NCI-H748 (cell line): ENCODE data around the gene SPOCK1.

Experiments used
- DNase-seq: peaks from one replicate; lab custom pipeline; 2025; ENCODE audit not compliant: unreplicated experiment; lab: John Stamatoyannopoulos, UW

The SPOCK1 gene

DNA sequence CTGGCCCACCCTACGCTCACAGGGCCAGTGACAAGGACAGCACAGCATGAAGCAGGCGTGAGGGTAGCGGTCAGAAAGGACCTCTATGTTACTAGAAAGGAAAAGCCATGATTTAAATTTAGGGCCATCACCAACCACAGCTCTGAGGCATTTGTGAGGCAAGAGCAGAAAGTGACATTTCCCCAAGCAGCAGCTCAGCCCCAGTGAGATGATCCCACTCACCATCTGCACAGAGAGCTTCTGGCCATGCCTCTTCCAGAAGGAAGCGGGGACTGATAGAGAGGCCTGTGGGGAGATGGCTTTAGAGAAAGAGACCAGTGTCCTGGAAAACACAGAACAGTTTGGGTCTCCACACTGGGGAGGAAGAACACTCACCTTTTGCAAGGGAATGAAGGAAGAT, 413.9 kb downstream of the SPOCK1 start:
- no peak for DNase-seq

DNA sequence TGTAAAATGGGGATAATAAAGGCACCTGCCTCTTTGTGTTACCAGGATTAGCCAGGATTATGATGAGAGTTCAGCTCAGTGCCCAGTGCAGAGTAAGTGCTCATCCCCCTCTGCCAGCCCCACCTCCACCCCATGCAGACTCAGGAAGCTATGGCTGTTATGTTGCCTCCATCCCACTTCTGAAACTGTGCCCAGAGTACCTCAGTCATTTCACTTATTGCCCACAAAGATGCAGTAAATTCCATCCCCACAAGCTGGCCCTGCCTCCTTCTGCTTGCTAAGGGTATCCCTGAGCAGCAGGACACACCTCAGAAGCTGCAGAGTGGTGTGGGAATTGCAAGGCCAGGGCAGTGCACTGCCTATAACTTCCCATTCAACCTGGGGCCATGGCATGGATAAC, 415.1 kb downstream of the SPOCK1 start:
- DNase-seq: no peak

DNA sequence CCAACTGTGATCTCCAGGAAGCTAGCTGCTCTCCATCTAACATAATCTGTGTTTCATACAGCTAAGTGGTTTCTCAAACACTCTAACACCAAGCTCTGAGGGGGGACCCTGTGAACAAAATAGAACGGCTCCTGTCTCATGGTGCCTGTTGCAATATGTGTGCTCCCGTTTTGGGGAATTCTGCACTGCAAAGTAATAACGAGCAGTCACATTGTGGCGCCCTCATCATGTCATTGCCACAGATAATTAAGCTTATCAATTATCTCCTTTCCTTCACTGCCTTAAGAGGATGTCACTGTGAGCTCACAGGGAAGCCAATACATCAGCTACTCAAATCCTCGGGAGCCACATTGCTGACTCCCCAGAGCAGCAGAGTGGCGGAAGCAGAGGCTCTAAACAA, 416.2 kb downstream of the SPOCK1 start:
- DNase-seq: no peak

DNA sequence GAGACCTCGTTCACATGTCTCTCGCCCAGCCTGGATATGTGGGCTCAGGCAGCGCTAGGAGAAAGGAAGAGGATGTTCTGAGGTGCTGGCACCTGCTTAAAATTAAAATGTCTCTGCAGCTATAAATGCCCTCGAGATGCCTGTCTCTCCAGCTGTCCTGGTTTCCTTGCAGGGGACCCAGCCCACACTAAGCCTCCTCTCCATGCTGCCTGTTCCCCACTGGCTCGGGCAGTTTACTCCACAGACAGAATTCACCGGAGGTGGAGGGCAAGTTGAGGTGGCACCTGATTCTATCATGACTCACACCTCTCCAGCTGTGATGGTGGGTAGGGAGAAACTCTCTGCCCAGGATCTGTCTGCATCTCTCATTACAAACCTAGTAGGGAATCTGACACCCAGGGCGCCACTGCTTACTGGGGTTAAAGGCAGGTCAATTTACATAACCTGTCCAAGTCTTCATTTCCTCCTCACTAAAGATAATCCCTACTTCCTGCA, 420.9 kb downstream of the SPOCK1 start:
- DNase-seq: peak; percentile 7

DNA sequence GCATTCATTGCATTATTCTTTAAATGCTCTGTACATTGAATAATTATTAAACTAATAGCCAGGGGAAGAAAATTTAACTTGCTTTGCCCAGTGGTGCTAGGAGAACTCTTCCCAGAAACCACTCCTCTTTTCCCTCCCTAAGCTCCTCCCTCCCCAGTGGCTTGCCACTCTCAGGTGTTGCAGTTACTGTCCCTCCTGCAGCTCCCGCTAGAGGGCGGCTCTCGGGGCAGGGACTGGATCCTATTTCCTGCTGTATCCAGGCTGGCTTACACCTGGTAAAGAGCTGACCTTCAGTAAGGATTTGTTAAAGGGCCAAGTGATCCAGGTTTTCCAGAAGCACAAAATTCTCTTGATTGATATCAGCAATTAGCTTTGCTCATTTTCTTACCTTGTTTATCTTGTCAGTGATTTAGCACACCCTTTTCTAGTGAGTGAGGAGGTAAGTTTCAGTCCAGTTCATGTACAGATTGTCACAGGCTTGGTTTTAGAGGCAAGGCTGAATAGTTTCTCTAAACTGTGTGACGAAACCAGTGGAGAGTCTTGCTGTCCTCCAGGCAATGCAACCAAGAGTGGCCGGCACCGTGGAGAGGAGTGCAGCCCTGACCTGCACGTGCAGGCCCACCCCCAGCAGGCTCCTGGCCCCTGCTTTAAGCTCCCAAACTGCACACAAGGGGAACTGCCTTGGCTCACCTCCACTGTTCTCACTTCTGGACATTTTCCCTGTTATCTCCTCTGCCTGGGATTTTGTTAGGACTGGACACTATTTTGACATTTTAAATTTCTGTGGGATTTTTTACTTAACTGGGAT, 423.8 kb downstream of the SPOCK1 start:
- peak; percentile 78 for DNase-seq

DNA sequence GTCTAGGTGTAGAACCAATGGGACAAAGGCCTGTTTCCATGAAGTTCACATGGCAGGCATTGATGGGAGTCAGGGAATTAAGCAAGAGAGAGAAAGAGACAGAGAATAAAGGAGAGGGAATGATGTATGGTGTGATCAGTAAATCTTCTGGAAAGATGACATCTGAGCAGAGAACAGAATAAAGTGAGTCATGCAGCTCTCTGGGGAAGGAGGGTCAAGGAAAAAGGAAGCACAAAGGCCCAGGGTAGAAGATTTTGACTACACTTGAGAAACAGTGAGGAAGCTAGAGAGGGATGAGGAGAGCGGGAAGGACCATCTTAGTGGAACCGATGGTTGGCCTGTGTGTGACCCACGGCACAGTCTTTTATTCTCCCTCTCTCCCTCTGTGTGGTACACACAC, 425.9 kb downstream of the SPOCK1 start:
- DNase-seq: no peak

DNA sequence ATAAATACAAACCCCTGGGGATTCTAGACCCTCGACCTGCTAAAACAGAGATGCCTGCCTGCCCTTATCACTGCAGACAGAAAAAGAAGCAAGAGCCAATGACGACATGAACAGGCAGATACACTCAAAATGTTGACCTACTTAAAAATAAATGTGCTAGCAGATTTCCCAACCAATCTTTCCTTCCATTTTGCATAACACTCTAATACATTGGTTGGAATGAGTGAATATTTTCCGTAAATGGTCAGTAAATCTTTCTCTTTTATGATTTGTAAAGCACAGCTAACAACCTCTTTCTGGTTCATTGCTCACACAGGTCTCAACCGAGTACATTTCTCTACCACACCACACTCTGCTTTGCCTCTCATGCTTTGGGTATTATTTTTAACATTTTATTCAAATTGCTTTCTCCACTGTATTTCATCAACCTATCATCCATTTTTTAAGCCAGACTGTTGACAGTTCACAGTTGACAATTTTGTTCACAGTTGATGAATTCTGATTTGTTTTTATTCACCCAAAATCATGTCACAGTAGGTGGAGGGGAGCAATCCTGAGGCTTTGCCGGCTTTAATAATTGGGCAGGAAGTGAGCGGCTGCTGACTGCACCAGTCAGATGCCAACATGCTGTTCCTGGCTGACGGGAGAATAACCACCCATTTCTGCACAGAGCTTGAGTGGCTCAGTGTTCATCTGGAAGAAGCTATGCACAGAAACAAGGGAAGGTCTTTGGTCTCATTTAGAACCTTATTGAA, 426.6 kb downstream of the SPOCK1 start:
- no peak for DNase-seq

DNA sequence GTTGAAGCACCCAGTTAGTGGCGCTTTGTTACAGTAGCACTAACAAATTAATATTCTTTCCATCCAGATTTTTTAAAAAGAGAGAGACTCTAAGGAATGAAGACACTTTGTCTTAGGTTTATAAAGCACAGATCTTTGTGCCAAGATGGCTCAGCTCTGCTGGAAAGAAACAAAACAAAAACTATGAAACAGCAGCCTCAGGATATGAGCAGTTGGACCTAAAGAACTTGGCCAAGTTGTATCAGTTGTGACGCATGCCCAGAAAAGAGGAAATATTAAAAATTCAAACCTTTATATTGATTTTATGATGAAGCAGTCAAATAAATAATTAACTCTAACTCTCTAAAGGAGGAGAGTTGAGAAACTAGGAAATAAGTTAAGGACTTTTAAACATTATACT, 427.2 kb downstream of the SPOCK1 start:
- DNase-seq: no peak

DNA sequence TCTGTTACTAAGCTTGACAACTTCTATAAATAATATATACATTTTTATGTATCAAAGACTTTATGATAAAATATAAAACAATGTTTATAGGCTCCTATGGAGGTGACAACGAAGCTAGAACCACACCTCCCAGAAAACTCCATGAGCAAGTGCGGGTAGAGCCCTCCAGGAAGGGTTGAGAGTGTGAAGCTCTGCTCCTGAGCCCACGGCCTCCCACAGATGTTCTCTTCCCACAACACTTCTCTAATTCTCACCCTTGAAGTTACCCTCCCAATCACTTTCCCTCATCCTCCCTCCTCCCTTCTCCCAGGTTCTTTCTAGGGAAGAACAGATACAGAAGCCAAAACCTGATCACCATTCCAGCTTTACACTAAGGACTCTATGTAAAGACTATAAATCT, 427.6 kb downstream of the SPOCK1 start:
- no peak for DNase-seq

DNA sequence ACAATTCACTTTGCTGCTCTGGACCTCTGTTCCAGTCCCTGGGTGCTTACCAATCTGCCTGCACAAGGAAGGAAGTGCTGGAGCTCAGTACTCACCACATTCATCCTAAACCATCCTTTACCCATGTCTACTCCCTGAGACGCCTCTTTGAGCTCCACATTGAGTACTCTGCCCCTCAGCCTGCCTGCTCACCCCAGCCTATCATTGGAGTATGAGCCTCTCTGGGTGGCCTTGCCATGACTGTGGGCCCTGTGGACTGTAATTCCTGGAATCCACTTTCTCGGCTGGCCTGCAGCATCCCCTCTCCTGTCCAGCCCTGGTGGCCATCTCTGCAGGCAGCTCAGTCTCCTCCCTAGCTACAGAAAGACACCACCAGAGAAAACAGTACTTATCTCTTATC, 428.6 kb downstream of the SPOCK1 start:
- DNase-seq: no peak

DNA sequence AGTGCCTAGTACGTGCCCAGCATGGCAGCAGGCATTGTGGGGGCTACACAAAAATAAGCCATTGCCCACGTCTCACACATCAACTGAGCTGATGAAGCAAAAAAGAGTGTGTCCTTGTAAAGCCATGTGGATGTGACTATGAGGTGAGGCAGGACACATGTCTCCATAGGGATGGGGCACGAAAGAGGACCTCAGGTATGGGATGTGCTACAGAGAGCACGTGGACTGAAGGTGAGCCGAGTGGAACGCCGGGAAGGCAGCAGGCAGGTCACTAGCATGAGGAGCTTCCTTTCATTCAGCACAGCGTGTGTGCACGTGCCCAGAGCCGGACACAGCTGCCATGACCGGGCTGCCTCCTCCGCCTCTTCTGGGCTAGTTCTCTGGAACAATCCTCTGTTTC, 429.8 kb downstream of the SPOCK1 start:
- DNase-seq: peak; percentile 9

DNA sequence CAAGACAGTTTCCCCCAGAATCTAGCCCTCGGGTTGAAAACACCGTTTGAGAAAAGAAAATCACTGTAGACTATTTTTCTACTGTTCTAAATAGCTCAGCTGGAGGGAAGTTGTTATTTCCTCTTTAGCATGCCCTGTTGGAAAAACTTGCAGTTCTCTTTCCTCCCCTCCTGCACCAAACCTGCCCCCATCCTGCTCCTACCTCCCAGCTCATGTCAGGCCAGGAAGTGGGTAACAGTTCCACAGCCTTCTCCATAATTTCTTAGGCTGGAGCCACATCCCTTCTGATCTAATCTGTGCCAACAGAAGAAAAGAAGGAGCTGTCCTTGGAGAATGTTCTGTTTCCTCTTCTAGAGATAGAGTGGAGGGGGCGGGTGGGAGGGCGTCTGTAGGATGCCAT, 437.7 kb downstream of the SPOCK1 start:
- no peak for DNase-seq

DNA sequence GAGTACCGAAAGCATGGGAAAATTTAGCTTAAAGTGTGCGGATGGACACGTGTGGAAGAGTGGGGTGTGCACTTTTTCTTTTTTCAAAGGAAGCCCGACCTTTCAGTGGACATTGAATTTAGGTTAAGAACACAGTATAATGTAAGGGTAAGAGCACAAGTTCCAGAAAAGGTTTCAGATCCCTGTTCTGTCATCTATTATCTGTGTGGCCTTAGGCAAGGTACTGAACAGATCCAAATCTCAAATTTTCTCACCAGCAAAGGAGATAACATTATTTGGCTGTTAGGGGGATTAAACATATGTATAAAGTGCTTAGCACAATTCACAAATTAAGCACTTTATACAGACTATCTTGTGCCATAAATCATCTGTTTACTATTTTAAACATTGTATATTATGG, 441.0 kb downstream of the SPOCK1 start:
- no peak for DNase-seq

DNA sequence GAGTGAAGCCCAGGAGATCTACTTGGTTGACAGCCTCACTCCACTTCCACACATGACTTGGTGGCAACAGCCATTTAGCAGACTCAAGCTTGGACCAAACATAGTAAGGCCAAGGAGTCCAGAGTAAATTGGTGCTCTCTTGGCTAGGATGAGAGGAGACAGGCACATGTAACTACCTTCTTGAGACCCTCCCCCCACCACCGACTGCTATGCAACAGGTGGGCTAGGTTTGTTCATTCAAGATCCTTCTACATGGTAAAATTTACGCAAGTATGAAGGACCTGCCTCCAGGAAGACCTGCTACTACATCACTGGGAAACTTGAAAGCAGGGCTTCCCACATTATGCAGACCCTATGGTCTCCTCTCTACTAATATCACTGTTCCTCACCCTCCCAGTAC, 442.4 kb downstream of the SPOCK1 start:
- no peak for DNase-seq

DNA sequence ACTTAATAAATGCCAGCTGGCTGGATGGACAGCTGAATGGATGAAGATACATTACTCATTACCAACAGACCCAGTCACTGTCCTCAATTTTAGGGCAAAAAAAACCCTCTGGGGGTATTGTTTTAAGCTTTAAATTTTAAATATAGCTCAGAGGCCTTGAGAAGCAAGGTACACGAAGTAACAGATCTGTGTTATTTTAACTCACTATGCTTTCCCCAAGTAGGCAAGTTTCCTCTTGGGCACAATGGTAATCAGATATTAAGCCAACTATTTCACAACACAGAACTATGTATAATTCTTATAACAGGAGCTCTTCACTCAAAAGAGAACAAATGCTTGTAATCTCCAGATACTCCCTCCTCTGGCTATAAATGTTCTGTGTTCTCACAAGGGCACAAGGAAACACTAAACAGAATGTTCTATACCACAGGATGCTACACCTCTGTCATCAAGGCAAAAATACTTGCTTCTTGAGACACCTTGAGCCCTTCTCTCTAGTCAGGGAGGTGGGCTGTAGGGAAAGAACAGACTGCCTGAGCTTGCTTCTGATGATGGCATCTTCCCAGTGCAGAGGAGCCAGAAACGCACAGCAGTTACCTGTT, 443.8 kb downstream of the SPOCK1 start:
- DNase-seq: no peak

DNA sequence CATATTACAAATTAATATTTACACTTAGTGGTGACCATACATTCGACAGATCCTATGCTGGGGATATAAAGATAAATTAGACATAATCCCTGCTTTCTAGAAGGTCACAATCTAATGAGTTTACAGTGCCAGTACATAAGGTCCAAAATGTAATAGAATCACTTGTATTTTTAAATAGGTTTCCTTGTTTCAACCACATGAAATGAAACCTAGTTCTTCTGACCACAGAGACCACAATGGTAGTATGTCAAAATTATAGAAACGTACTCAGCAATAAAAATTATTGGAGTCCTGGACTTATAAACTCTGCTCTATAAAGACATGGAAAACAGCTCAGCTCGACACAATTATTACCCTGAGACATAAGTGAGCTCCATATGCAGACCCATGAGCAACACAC, 444.3 kb downstream of the SPOCK1 start:
- no peak for DNase-seq

DNA sequence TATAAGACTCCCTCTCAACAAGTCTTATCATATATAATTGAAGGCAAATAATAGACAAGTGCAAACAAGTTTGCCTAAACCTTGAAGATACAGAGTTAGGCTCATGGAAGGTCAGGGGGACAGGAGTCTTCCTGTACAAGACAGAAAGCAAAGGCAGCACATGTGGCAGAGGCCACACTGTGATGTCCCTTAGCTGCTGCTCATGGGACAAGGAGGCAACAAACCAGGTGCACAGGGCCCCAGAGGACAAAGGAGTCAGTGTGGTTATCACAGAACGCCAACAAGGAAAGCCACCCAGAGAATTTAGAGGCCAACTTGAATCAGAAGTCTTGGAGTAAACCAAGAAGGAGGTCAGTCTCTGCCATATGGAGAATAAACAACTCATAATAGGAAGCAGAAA, 444.8 kb downstream of the SPOCK1 start:
- no peak for DNase-seq

DNA sequence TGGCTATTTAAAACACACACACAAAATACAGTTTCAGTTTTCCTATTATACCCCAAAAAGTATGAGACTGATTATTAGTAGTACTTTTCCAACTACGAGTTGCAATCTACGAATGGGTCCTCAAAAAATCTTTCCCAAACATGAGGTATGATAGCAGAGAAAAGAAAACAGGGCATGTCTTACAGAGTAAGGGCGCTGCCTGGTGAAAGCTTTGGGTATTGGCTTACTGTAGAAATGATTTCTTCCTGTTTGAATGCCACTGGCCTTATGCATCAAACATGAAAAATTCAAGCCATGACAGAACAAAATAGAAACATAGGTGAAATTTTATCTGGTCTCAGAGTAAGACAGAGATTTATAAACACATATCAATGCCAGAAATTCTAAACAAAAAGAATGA, 448.0 kb downstream of the SPOCK1 start:
- peak; percentile 50 for DNase-seq

DNA sequence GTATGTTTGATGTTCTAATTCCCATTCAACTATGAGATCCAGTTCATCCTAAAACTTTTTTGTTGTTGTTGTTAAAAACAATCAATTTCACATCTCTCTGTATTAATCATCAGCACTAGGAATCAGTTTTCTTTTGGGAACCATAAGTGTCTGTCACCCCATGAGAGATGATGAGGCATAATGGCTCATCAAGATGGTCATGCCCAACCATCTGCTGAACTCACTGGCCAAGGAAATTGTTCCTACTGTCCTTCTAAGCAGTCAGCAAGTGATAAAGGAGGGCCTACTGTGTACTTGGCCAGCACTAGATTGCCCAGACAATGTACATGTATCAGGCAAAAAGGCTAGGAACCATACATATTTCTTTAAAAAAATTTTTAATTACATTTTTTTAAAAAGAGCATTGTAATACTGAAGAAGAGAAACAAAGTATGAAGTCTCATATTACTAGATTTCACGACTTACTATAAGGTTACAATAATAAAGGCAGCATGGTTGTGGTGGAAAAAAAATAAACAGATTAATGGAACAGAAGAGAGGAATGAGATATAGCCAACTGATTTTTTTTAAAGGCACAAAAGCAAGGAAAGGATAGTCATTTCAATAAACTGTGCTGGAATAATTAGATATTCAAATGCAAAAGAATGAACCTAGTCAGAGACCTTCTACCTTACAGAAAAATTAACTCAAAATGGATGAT, 458.3 kb downstream of the SPOCK1 start:
- DNase-seq: no peak

DNA sequence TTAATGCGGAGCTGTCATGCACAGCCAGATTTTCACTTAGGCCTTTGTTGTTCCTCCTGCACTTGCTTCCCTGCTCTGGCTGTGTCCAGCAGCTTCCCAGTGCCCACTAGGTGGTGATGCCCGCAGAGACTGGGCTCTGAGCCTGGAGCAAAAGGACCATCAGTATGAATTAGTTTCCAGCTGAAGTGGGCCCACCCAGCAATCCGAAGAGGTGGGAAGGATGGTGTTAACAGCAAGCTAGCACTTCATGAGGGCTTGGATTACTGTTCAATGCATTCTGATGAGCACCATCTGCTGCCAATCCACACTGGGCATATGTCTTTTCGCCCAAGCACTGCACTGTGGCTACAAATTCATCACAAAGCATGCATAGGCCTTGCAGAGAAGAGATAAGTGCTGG, 459.1 kb downstream of the SPOCK1 start:
- DNase-seq: no peak

DNA sequence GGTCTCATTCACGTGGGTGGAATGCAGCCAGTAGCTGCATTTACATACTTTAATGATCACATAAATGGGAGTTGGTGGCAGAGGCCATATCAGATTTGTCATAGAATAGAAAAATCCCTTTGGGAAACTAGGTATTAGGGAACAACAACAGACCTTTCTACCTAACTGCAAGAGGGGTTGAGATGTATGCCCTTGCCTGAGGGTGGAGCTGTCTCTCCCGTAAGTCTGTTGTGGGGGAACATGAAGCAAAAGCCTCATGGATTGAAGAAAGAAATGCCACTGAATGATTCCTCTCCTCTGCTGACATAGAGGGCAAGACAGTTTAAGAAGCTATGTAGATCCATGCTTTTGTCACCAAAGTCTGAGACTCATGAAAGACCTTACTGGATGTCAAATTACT, 461.3 kb downstream of the SPOCK1 start:
- no peak for DNase-seq
